Tibial nerve (tissue), 3 donors: ENCODE results near the gene DENND2D.

Experiments used
- POLR2A ChIP-seq, 2 donors: fragments of 450-650 bp; IDR thresholded peaks; one replicate each; pipeline ENCODE4 v1.6.1; 2017; ENCODE audit warnings: antibody characterized with exemption in 2 of 2, mild to moderate bottlenecking in 2 of 2, moderate library complexity in 2 of 2
- TF ChIP-seq, protein P1 (sequence below), 5 experiments: fragments of 200-600 bp in 3 of 5; fragments of 450-650 bp in 2 of 5; sonication (generic) in 3 of 5; IDR thresholded peaks; one replicate each; pipeline ENCODE4 v1.5.1; 2016 to 2019; ENCODE audit warnings: antibody characterized with exemption in 5 of 5, mild to moderate bottlenecking in 3 of 5, moderate library complexity in 2 of 5

DNA sequence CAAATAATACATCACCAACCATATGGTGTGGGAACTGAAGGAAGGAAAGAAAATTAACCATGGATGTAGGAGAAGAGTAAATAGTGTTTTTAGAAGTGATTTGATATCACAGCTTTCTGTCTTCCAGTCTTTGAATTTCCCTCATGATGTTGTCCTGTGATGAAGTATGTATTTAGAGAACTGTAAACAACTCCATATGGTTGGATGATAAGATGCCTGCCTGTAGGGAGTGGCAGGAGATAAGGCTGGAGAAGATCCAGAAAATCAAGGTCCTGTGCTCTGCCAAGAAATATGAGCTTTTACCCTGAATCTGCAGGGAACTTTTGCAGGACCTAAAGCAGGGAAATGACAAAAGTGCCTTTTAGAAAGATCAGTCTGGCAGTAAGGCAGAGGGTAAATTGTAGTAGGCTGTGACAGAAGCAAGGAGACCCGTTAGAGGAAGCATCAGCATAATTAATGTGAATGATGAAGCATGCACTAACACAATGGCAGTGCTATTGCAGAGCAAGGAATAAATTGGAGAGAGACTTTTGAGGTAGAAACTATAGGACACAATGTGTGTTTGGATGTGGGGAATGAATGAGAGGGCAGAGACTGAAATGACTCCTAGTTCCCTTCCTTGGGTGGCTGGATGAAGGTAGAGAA lies 38.5 kb downstream of the DENND2D start:
- TF ChIP-seq, protein P1, sequence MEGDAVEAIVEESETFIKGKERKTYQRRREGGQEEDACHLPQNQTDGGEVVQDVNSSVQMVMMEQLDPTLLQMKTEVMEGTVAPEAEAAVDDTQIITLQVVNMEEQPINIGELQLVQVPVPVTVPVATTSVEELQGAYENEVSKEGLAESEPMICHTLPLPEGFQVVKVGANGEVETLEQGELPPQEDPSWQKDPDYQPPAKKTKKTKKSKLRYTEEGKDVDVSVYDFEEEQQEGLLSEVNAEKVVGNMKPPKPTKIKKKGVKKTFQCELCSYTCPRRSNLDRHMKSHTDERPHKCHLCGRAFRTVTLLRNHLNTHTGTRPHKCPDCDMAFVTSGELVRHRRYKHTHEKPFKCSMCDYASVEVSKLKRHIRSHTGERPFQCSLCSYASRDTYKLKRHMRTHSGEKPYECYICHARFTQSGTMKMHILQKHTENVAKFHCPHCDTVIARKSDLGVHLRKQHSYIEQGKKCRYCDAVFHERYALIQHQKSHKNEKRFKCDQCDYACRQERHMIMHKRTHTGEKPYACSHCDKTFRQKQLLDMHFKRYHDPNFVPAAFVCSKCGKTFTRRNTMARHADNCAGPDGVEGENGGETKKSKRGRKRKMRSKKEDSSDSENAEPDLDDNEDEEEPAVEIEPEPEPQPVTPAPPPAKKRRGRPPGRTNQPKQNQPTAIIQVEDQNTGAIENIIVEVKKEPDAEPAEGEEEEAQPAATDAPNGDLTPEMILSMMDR (IDR thresholded peaks at IDR 0.05): no peak
- no peak for TF ChIP-seq POLR2A (IDR thresholded peaks at IDR 0.05)
